H1 (cell line): ENCODE results near the gene R3HDM4. TPM values are rescaled to one million over a fixed set of nuclear protein-coding genes. Genes with fewer than 3 reads are reported as not detected.

ENCODE experiments used
- CTCF ChIA-PET: fragments of 300-600 bp; sonication (Branson Sonifier 250); formaldehyde crosslinking; loops from one replicate; lab custom pipeline; 2021; ENCODE audit not compliant: partially characterized antibody; lab: Charles Lee
- POLR2A ChIA-PET: fragments of 300-600 bp; sonication (Branson Sonifier 250); formaldehyde crosslinking; loops from one replicate; lab custom pipeline; 2021; ENCODE audit warnings: inconsistent platforms; ENCODE audit not compliant: partially characterized antibody; lab: Charles Lee
- DNase-seq, 2 experiments: peaks; one replicate each; pipeline versions ENCODE4 v3.0.0 to v3.0.0-alpha.2; 2010 to 2022; ENCODE audit warnings: low spot score in 2 of 2, low read depth in 1 of 2, mixed read lengths in 1 of 2
- FAIRE-seq: peaks from 2 replicates; lab custom pipeline; 2011; peaks lifted over from hg19 to GRCh38; lab: Jason Lieb, UNC
- H2AFZ ChIP-seq: 2 replicates; pipeline ENCODE4 v1.8.1; 2012; ENCODE audit warnings: low read length, inconsistent platforms
- H2AK5ac ChIP-seq: 2 replicates; pipeline ENCODE4 v1.6.1; 2013; ENCODE audit warnings: low read depth, low read length
- H2BK120ac ChIP-seq: replicated peaks from 2 replicates; pipeline ENCODE3; 2013; ENCODE audit warnings: low read depth, low read length, inconsistent platforms
- H2BK12ac ChIP-seq: 2 replicates; pipeline ENCODE4 v1.6.1; 2013; ENCODE audit warnings: low read depth, low read length
- H2BK15ac ChIP-seq: 2 replicates; pipeline ENCODE4 v1.6.1; 2013; ENCODE audit warnings: low read length
- H2BK20ac ChIP-seq: 2 replicates; pipeline ENCODE4 v1.6.1; 2013; ENCODE audit warnings: low read length
- H2BK5ac ChIP-seq: 2 replicates; pipeline ENCODE4 v1.6.1; 2013; ENCODE audit warnings: low read depth, low read length
- H3K14ac ChIP-seq: 2 replicates; pipeline ENCODE4 v1.6.1; 2013; ENCODE audit warnings: inconsistent platforms; ENCODE audit not compliant: insufficient read length
- H3K18ac ChIP-seq: 2 replicates; pipeline ENCODE4 v1.6.1; 2013; ENCODE audit warnings: low read length; ENCODE audit errors: extremely low read depth
- H3K23ac ChIP-seq: 2 replicates; pipeline ENCODE4 v1.6.1; 2013; ENCODE audit warnings: inconsistent platforms; ENCODE audit not compliant: insufficient read length
- H3K23me2 ChIP-seq: 2 replicates; pipeline ENCODE4 v1.6.1; 2013; ENCODE audit warnings: low read depth, low read length
- H3K27ac ChIP-seq: 2 replicates; pipeline ENCODE4 v1.6.1; 2011; ENCODE audit warnings: low read depth, low read length, inconsistent platforms
- H3K27me3 ChIP-seq, 4 experiments: replicated peaks in 1 of 4; 1 replicate in 1 of 4; 2 replicates in 3 of 4; pipeline versions ENCODE4 v1.6.1 to v1.8.1; 2011 to 2013; ENCODE audit warnings: low read length in 3 of 4, mild to moderate bottlenecking in 3 of 4, inconsistent platforms in 2 of 4, mixed read lengths in 2 of 4, moderate library complexity in 1 of 4; ENCODE audit not compliant: control insufficient read depth in 3 of 4, insufficient read depth in 3 of 4; ENCODE audit errors: extremely low read depth in 1 of 4
- H3K36me3 ChIP-seq, 4 experiments: 2 replicates each; pipeline versions ENCODE4 v1.6.1 to v1.8.1; 2011 to 2013; ENCODE audit warnings: mild to moderate bottlenecking in 4 of 4, low read length in 3 of 4, moderate library complexity in 2 of 4, control low read depth in 1 of 4, inconsistent platforms in 1 of 4; ENCODE audit not compliant: insufficient read depth in 4 of 4, control insufficient read depth in 2 of 4
- H3K4ac ChIP-seq: replicated peaks from 2 replicates; pipeline ENCODE3; 2013; ENCODE audit warnings: low read length, low read depth, mixed read lengths, inconsistent platforms; ENCODE audit not compliant: insufficient read length
- H3K4me1 ChIP-seq, 4 experiments: replicated peaks in 1 of 4; 1 replicate in 1 of 4; 2 replicates in 3 of 4; pipeline versions ENCODE4 v1.6.1 to v1.8.1; 2011 to 2013; ENCODE audit warnings: low read length in 3 of 4, inconsistent platforms in 2 of 4, mixed read lengths in 1 of 4; ENCODE audit not compliant: insufficient read depth in 4 of 4, control insufficient read depth in 3 of 4
- H3K4me2 ChIP-seq, 2 experiments: 2 replicates each; pipeline versions ENCODE4 v1.6.1 to v1.8.1; 2011 to 2013; ENCODE audit warnings: low read depth in 2 of 2, low read length in 2 of 2, control low read depth in 1 of 2, inconsistent platforms in 1 of 2, mild to moderate bottlenecking in 1 of 2; ENCODE audit not compliant: insufficient read depth in 1 of 2
- H3K4me3 ChIP-seq, 4 experiments: fragments of 200-600, 300-600 bp in 1 of 4; sonication (generic), shearing (Covaris generic), sonication (Bioruptor Twin) in 1 of 4; 2 replicates each; pipeline versions ENCODE4 v1.5.1 to v1.8.1; 2011 to 2016; ENCODE audit warnings: low read length in 4 of 4, low read depth in 3 of 4, control low read depth in 2 of 4, inconsistent platforms in 2 of 4, mild to moderate bottlenecking in 2 of 4, mixed read lengths in 1 of 4, moderate library complexity in 1 of 4; ENCODE audit not compliant: insufficient read depth in 2 of 4; ENCODE audit errors: extremely low read depth in 1 of 4
- H3K56ac ChIP-seq: replicated peaks from 2 replicates; pipeline ENCODE3; 2013; ENCODE audit warnings: low read depth, mild to moderate bottlenecking, mixed read lengths, low read length, inconsistent platforms; ENCODE audit not compliant: insufficient read length
- H3K79me1 ChIP-seq: 2 replicates; pipeline ENCODE4 v1.6.1; 2013; ENCODE audit warnings: low read depth, low read length, control low read depth
- H3K79me2 ChIP-seq, 2 experiments: 2 replicates each; pipeline versions ENCODE4 v1.6.1 to v1.8.1; 2012 to 2013; ENCODE audit warnings: low read length in 2 of 2, mild to moderate bottlenecking in 2 of 2, inconsistent platforms in 1 of 2; ENCODE audit not compliant: insufficient read depth in 2 of 2, control insufficient read depth in 1 of 2
- H3K9ac ChIP-seq, 4 experiments: replicated peaks in 1 of 4; 1 replicate in 1 of 4; 2 replicates in 3 of 4; pipeline versions ENCODE4 v1.6.1 to v1.8.1; 2011 to 2013; ENCODE audit warnings: low read depth in 3 of 4, low read length in 3 of 4, control low read depth in 2 of 4, mild to moderate bottlenecking in 2 of 4, moderate library complexity in 2 of 4, inconsistent platforms in 1 of 4; ENCODE audit errors: extremely low read depth in 1 of 4
- H3K9me3 ChIP-seq, 2 experiments: 2 replicates each; pipeline versions ENCODE4 v1.6.1 to v1.8.1; 2012 to 2013; ENCODE audit warnings: mild to moderate bottlenecking in 2 of 2, moderate library complexity in 2 of 2, control low read depth in 1 of 2, inconsistent platforms in 1 of 2, low read depth in 1 of 2, low read length in 1 of 2, mixed read lengths in 1 of 2; ENCODE audit not compliant: insufficient read depth in 2 of 2
- H4K20me1 ChIP-seq, 2 experiments: replicated peaks in 1 of 2; 2 replicates each; pipeline versions ENCODE3 to v1.8.1; 2011 to 2013; ENCODE audit warnings: inconsistent platforms in 2 of 2, low read length in 2 of 2, mild to moderate bottlenecking in 1 of 2; ENCODE audit not compliant: insufficient read depth in 2 of 2, control insufficient read depth in 1 of 2
- H4K5ac ChIP-seq: 2 replicates; pipeline ENCODE4 v1.6.1; 2013; ENCODE audit warnings: low read length, low read depth, mixed read lengths, inconsistent platforms; ENCODE audit not compliant: insufficient read length
- H4K8ac ChIP-seq: 2 replicates; pipeline ENCODE4 v1.8.0; 2013; ENCODE audit warnings: mild to moderate bottlenecking, moderate library complexity, low read length, inconsistent platforms; ENCODE audit not compliant: insufficient read depth; ENCODE audit errors: extremely low read depth
- H4K91ac ChIP-seq: replicated peaks from 2 replicates; pipeline ENCODE3; 2013; ENCODE audit warnings: low read length, mixed read lengths, inconsistent platforms; ENCODE audit not compliant: insufficient read length
- ASH2L ChIP-seq: fragments of 200-600, 300-600 bp; sonication (generic); IDR thresholded peaks from one replicate; pipeline ENCODE4 v1.7.1; 2017; ENCODE audit warnings: low read length
- BCL11A ChIP-seq, 2 experiments: IDR thresholded peaks; one replicate each; pipeline ENCODE4 v1.6.1; 2011; ENCODE audit warnings: low read depth in 2 of 2, low read length in 2 of 2, mild to moderate bottlenecking in 2 of 2
- CHD1 ChIP-seq: IDR thresholded peaks from 2 replicates; pipeline ENCODE4 v1.6.1; 2012; ENCODE audit warnings: low read depth, low read length, improper control_type of control experiment
- CREB1 ChIP-seq: IDR thresholded peaks from 2 replicates; pipeline ENCODE4 v1.6.1; 2012; ENCODE audit warnings: inconsistent platforms
- MAFK ChIP-seq: IDR thresholded peaks from 2 replicates; pipeline ENCODE4 v1.6.1; 2012; ENCODE audit warnings: low read depth, mild to moderate bottlenecking, improper control_type of control experiment, low read length
- RFX5 ChIP-seq: IDR thresholded peaks from 2 replicates; pipeline ENCODE4 v1.6.1; 2011; ENCODE audit warnings: low read depth, low read length, improper control_type of control experiment, borderline replicate concordance
- SIX5 ChIP-seq: IDR thresholded peaks from 2 replicates; pipeline ENCODE4 v1.6.1; 2011; ENCODE audit warnings: mild to moderate bottlenecking, low read depth, low read length
- TAF7 ChIP-seq: optimal IDR thresholded peaks from 2 replicates; pipeline ENCODE3; 2011; ENCODE audit warnings: low read depth, mild to moderate bottlenecking, inconsistent platforms, low read length, moderate library complexity, borderline replicate concordance
- TBP ChIP-seq: IDR thresholded peaks from 2 replicates; pipeline ENCODE4 v1.6.1; 2011; ENCODE audit warnings: low read depth, low read length, improper control_type of control experiment
- ZNF274 ChIP-seq: IDR thresholded peaks from 2 replicates; pipeline ENCODE4 v1.7.0; 2012; ENCODE audit warnings: low read length, borderline replicate concordance; ENCODE audit errors: extremely low read depth
- WGBS, 2 experiments: shearing (Covaris generic) in 1 of 2; methylation state at CpG; one replicate each; pipeline versions ENCODE4 v1.1.6 to v1.1.7; 2013 to 2015; ENCODE audit warnings: low lambda C conversion rate in 2 of 2, mixed read lengths in 2 of 2, inconsistent platforms in 1 of 2, low coverage in 1 of 2, missing lambda C conversion rate in 1 of 2; ENCODE audit not compliant: insufficient replicate concordance in 2 of 2, insufficient coverage in 1 of 2, insufficient read length in 1 of 2; ENCODE audit errors: extremely low coverage in 1 of 2, missing lambda C conversion rate in 1 of 2; 5-methylcytosine and 5-hydroxymethylcytosine counted together
- polyA plus RNA-seq, 7 experiments: library from polyadenylated mRNA; depleted of rRNA in 3 of 7; stranded (reverse) in 5 of 7; unstranded in 2 of 7; fragments of >200 nt in 5 of 7; fragments of 200-250 nt in 2 of 7; gene quantifications; 1 replicate in 5 of 7; 2 replicates in 1 of 7; 4 replicates in 1 of 7; pipeline versions ENCODE4 v1.2.1 to v1.2.3, GENCODE V29; 2011 to 2013; ENCODE audit warnings: missing spikeins in 2 of 7, mixed read lengths in 2 of 7
- total RNA-seq: library from RNA; stranded (reverse); fragmentation: NEBNext Ultra II Directional; extraction: Animal tissue kit (Norgen Biotek cat#: 25700); gene quantifications from 2 replicates; pipeline ENCODE4 v1.2.1, GENCODE V29; 2021
- TF ChIP-seq, protein P1 (sequence below), 3 experiments: IDR thresholded peaks; 1 replicate in 2 of 3; 2 replicates in 1 of 3; pipeline versions ENCODE4 v1.5.1 to v1.6.1; 2011; ENCODE audit warnings: low read length in 3 of 3, mild to moderate bottlenecking in 3 of 3, inconsistent platforms in 2 of 3, low read depth in 1 of 3, moderate library complexity in 1 of 3; ENCODE audit not compliant: insufficient read depth in 1 of 3; ENCODE audit errors: control extremely low read depth in 1 of 3

R3HDM4 gene
- total and polyA plus RNA-seq, 2 of the 8 experiments (the other 6 are each of a cell fraction or from before 2014, with no cell fraction given), result 76.8 to 102 TPM

DNA sequence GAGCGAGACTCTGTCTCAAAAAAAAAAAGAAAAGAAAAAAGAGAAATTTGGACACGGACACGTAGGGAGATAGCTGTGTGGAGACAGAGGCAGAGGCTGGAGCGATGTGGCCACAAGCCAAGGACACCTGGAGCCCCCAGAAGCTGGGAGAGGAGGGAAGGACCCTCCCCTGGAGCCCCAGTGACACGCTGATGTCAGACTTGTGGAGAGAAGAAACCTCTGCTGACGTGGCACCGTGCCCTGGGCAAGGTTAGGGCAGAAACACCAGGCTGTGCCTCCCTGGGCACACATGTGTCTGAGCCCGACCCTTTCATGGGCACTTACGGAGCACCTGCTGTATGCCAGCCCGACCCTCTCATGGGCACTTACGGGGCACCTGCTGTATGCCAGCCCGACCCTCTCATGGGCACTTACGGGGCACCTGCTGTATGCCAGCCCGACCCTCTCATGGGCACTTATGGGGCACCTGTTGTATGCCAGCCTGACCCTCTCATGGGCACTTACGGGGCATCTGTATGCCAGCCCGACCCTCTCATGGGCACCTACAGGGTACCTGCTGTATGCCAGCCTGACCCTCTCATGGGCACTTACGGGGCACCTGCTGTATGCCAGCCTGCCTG, 30.6 kb upstream of the R3HDM4 start:
- peaks cover 4 to 36% of the 10 kb centered on the region in 2 experiments for H4K20me1 ChIP-seq
- H2BK5ac ChIP-seq, result no peak overlapping the region
- FAIRE-seq (no peak), DNase-seq (no peak)
- no peak overlapping the region for H2BK120ac ChIP-seq
- no peak overlapping the region for H3K9ac ChIP-seq
- H3K4me1 ChIP-seq, result no peaks in the 10 kb centered on the region
- H2BK20ac ChIP-seq, result no peak overlapping the region
- no peak overlapping the region for H3K23ac ChIP-seq
- H4K8ac ChIP-seq, result no peak overlapping the region
- peaks cover 0 to 12% (median 3%) of the 10 kb centered on the region in 4 experiments; a peak in 3 of 8 replicates for H3K36me3 ChIP-seq
- H3K9me3 ChIP-seq, result no peaks in the 10 kb centered on the region
- no peak overlapping the region for H3K18ac ChIP-seq
- ChIA-PET POLR2A (interaction anchor here (1.1 to 1.3 kb wide), 3 partner anchors 9 to 11 kb away, joined by 3 read pairs; no protein-coding TSS in a partner anchor), CTCF (interaction anchor here (0.7 to 1.5 kb wide), 4 partner anchors 10 to 199 kb away, joined by 3 to 4 read pairs (median 4); no protein-coding TSS in a partner anchor)
- H3K4me3 ChIP-seq, result no peak overlapping the region
- H4K5ac ChIP-seq, result no peak overlapping the region
- peaks cover 23% of the 10 kb centered on the region for H3K79me1 ChIP-seq
- H3K79me2 ChIP-seq, result peaks cover 5 to 38% of the 10 kb centered on the region in 2 experiments
- H3K27ac ChIP-seq, result no peak overlapping the region
- H2BK12ac ChIP-seq, result no peak overlapping the region
- 96% methylated on average over 13 of the region's 17 CpGs; no CpG with 5 or more reads in 1 of the 2 experiments for WGBS, 2 experiments
- H3K14ac ChIP-seq, result no peak overlapping the region
- no peaks in the 10 kb centered on the region for H3K23me2 ChIP-seq
- H2AFZ ChIP-seq, result no peak overlapping the region
- H2BK15ac ChIP-seq, result no peak overlapping the region
- no peak overlapping the region for H3K4ac ChIP-seq
- H2AK5ac ChIP-seq, result no peak overlapping the region
- H3K56ac ChIP-seq, result no peak overlapping the region
- no peak overlapping the region for H4K91ac ChIP-seq
- no peaks in the 10 kb centered on the region for H3K27me3 ChIP-seq
- no peak overlapping the region for H3K4me2 ChIP-seq
- TF ChIP-seq BCL11A (IDR thresholded peaks at IDR 0.05; ENCODE audit: low read depth in 2 of 2, low read length in 2 of 2) (no peak), CHD1 (no peak), MAFK (no peak), TBP (no peak), TAF7 (no peak), RFX5 (no peak), ZNF274 (no peak), CREB1 (no peak), SIX5 (no peak), ASH2L (no peak)
- TF ChIP-seq, protein P1, sequence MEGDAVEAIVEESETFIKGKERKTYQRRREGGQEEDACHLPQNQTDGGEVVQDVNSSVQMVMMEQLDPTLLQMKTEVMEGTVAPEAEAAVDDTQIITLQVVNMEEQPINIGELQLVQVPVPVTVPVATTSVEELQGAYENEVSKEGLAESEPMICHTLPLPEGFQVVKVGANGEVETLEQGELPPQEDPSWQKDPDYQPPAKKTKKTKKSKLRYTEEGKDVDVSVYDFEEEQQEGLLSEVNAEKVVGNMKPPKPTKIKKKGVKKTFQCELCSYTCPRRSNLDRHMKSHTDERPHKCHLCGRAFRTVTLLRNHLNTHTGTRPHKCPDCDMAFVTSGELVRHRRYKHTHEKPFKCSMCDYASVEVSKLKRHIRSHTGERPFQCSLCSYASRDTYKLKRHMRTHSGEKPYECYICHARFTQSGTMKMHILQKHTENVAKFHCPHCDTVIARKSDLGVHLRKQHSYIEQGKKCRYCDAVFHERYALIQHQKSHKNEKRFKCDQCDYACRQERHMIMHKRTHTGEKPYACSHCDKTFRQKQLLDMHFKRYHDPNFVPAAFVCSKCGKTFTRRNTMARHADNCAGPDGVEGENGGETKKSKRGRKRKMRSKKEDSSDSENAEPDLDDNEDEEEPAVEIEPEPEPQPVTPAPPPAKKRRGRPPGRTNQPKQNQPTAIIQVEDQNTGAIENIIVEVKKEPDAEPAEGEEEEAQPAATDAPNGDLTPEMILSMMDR (IDR thresholded peaks at IDR 0.05; ENCODE audit: control extremely low read depth in 1 of 3, insufficient read depth in 1 of 3, low read depth in 1 of 3, low read length in 3 of 3), result no peak
